ENCODE data around the gene MUC6. TPM values are rescaled to one million over a fixed set of nuclear protein-coding genes. Genes with fewer than 3 reads are reported as not detected.

Gene MUC6
- total RNA-seq, 1 experiment from 2014 or later = 0.07 TPM

DNA sequence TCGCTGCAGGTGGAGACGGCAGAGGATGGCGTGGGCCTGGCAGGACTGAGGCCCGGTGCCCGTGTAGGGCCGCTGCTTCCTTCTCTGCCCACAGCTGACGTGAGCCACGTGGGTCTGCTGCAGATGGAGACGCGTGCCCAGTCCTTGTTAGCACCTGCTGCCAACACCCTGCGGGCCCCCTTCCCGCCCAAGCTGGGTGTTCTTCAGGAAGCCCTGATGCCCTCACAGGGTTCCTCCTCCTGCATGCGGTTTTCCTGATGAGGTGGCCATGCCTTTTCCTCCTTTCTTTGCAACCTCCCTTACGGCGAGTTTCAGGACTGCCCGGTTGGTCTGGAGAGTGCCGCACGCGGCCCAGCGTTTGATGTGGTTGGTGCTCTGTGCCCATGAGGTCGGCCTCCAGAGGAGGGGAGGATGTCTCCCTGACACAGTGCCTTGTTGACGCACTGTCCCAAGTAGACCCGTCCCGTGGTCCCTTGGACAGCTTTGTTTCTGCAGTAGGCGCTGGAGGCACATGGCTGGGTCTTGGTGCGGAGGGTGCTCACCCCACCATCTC is 66.1 kb downstream of the MUC6 start:
- Histone ChIP-seq H3K4me1 (replicated peaks; ENCODE audit: insufficient read depth) (no peaks in the 10 kb centered on the region), H3K79me2 (ENCODE audit: low read depth) (no peaks in the 10 kb centered on the region; the same call in 1 of the 2 replicates), H3K27ac (no peak overlapping the region), H3K9me3 (ENCODE audit: insufficient read depth, low read depth) (no peaks in the 10 kb centered on the region), H4K20me1 (ENCODE audit: insufficient read depth) (no peaks in the 10 kb centered on the region), H3K9me2 (ENCODE audit: insufficient read depth) (no peaks in the 10 kb centered on the region), H3K4me2 (no peak overlapping the region), H2AFZ (no peak overlapping the region), H3K27me3 (ENCODE audit: insufficient read depth, low read depth) (no peaks in the 10 kb centered on the region), H3K4me3 (no peak overlapping the region), H3K36me3 (ENCODE audit: low read depth) (no peaks in the 10 kb centered on the region), H3F3A (ENCODE audit: insufficient read depth, low read depth) (no peaks in the 10 kb centered on the region; the same call in 1 of the 2 replicates)
- ChIA-PET CTCF (no interaction called here), POLR2A (ENCODE audit: unreplicated experiment) (no interaction called here)
- TF ChIP-seq, protein P1, sequence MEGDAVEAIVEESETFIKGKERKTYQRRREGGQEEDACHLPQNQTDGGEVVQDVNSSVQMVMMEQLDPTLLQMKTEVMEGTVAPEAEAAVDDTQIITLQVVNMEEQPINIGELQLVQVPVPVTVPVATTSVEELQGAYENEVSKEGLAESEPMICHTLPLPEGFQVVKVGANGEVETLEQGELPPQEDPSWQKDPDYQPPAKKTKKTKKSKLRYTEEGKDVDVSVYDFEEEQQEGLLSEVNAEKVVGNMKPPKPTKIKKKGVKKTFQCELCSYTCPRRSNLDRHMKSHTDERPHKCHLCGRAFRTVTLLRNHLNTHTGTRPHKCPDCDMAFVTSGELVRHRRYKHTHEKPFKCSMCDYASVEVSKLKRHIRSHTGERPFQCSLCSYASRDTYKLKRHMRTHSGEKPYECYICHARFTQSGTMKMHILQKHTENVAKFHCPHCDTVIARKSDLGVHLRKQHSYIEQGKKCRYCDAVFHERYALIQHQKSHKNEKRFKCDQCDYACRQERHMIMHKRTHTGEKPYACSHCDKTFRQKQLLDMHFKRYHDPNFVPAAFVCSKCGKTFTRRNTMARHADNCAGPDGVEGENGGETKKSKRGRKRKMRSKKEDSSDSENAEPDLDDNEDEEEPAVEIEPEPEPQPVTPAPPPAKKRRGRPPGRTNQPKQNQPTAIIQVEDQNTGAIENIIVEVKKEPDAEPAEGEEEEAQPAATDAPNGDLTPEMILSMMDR (conservative IDR thresholded peaks at IDR 0.05) = no peak
- TF ChIP-seq EZH2 (IDR thresholded peaks at IDR 0.05; ENCODE audit: low read depth) = no peak
- no TSS peak for BruUV-seq (replicated peaks)
- DNase-seq = no peak
- intact Hi-C loops (cut with micrococcal nuclease; ENCODE audit: unreplicated experiment) = no loop called here

DNA sequence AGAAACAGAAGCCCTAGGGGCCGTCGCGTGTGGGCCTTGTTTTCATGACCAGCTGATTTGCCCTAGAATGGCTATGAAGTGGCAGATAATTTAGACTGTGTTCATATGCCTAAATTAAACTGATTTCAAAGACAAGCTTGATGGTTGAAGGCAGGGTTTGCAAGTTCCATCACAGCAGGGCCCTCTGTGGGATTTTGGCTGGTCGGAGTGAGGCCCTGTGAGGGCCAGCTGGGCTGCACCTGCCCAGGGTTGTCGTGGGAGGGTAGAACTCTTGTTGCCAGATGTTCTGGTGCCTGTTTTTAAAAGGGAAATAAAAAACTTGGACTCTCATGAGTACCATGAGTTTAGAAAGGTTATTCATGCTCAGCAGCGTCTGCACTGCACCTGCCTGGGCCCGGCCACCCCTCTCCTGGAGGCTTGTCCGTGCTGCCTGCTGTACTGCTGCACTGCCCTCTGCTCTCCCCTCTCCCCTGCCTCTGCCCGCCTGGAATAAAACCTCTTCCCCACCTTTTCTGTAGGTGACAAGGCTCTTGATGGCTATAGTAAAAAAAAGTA is 66.8 kb downstream of the MUC6 start:
- Histone ChIP-seq H3K79me2 (ENCODE audit: low read depth) (no peaks in the 10 kb centered on the region; the same call in 1 of the 2 replicates), H3K4me3 (no peak overlapping the region), H3K36me3 (ENCODE audit: low read depth) (no peaks in the 10 kb centered on the region), H3K9me2 (ENCODE audit: insufficient read depth) (no peaks in the 10 kb centered on the region), H4K20me1 (ENCODE audit: insufficient read depth) (no peaks in the 10 kb centered on the region), H3K4me1 (replicated peaks; ENCODE audit: insufficient read depth) (no peaks in the 10 kb centered on the region), H3K27ac (no peak overlapping the region), H2AFZ (no peak overlapping the region), H3K27me3 (ENCODE audit: insufficient read depth, low read depth) (no peaks in the 10 kb centered on the region), H3K9me3 (ENCODE audit: insufficient read depth, low read depth) (no peaks in the 10 kb centered on the region), H3K4me2 (no peak overlapping the region), H3F3A (ENCODE audit: insufficient read depth, low read depth) (no peaks in the 10 kb centered on the region; the same call in 1 of the 2 replicates)
- no peak for TF ChIP-seq EZH2 (IDR thresholded peaks at IDR 0.05; ENCODE audit: low read depth)
- TF ChIP-seq, protein P1 (conservative IDR thresholded peaks at IDR 0.05) = no peak
- POLR2A ChIA-PET (ENCODE audit: unreplicated experiment) = no interaction called here
- DNase-seq = no peak
- BruUV-seq (replicated peaks) = no TSS peak
- CTCF ChIA-PET = no interaction called here
- intact Hi-C loops (cut with micrococcal nuclease; ENCODE audit: unreplicated experiment) = no loop called here

DNA sequence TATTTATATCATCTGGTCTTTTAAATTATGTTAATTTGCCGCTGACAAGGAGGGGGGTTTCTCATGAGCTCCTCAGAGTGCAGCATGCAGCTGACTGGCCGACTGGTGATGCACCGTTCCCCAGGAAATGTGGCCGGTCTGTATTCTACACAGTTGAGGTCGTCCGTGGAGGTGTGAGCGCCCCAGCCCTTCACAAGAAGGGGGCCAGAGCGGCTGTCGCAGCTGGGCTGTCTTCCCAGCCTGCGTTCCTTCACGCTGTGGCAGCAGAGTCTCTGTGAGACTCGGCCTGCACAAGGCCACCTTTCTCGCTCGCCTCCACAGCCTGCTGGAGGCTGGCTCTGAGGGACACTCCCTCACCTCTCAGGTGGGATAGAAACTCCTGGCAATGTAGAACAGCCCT is 67.7 kb downstream of the MUC6 start:
- Histone ChIP-seq H3K9me2 (ENCODE audit: insufficient read depth) (no peaks in the 10 kb centered on the region), H3K27ac (no peak overlapping the region), H3K27me3 (ENCODE audit: insufficient read depth, low read depth) (no peaks in the 10 kb centered on the region), H3K79me2 (ENCODE audit: low read depth) (no peaks in the 10 kb centered on the region; the same call in 1 of the 2 replicates), H3K4me2 (no peak overlapping the region), H3K4me1 (replicated peaks; ENCODE audit: insufficient read depth) (no peaks in the 10 kb centered on the region), H3K9me3 (ENCODE audit: insufficient read depth, low read depth) (no peaks in the 10 kb centered on the region), H3F3A (ENCODE audit: insufficient read depth, low read depth) (no peaks in the 10 kb centered on the region; the same call in 1 of the 2 replicates), H4K20me1 (ENCODE audit: insufficient read depth) (no peaks in the 10 kb centered on the region), H2AFZ (no peak overlapping the region), H3K36me3 (ENCODE audit: low read depth) (no peaks in the 10 kb centered on the region), H3K4me3 (no peak overlapping the region)
- ChIA-PET POLR2A (ENCODE audit: unreplicated experiment) (no interaction called here), CTCF (no interaction called here)
- BruUV-seq (replicated peaks) = no TSS peak
- no peak for TF ChIP-seq EZH2 (IDR thresholded peaks at IDR 0.05; ENCODE audit: low read depth)
- TF ChIP-seq, protein P1 (conservative IDR thresholded peaks at IDR 0.05) = no peak
- intact Hi-C loops (cut with micrococcal nuclease; ENCODE audit: unreplicated experiment) = no loop called here
- DNase-seq = no peak
